Muscle of back (tissue), 11 donors: Measurements from ENCODE around the gene EEF2KMT. TPM values are rescaled to one million over a fixed set of nuclear protein-coding genes. Genes with fewer than 3 reads are reported as not detected.
"Not testable (repeated sequence)": the region's sequence is repeated elsewhere in the genome, so short reads cannot be mapped to it uniquely, and the experiment has no call there.

ENCODE experiments used
- DNase-seq, 3 donors: peaks; one replicate each; pipeline versions ENCODE4 v3.0.0 to v3.0.0-alpha.2; 2013
- polyA plus RNA-seq, 10 donors: library from polyadenylated mRNA; unstranded; fragments of 120-200 nt; gene quantifications; one replicate each; pipeline ENCODE4 v1.2.1, GENCODE V29; 2013; ENCODE audit not compliant: insufficient read length in 10 of 10

EEF2KMT gene
- polyA plus RNA-seq, 10 donors: 8.3 to 14.2 (median 10.4) TPM

DNA sequence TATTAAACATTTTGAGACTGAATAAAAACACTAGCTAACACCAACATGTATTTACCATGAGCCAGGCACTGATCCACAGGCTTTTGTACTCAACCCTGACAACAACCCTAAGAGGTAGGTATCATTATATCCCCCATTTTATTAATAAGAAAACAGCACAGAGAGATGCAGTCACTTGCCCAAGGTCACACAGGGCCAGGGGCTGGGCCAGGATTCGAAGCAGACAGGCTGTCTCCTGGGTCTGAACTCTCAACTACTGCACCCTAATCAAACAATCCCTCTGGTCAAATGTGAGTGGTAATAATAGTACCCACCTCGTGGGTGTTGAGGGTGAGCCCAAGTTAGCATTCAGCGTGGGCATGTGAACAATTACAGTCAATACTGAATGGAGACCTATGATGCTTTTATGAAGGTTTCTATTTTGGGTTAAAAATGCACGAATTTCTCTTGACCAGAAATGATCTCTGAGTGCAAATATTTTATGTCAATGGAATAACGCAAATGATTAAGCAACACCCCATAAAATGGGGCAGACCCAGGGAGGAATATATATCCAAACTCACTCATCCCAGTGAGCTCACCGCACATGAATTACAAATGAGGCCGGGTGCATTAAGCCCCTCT lies 1.0 kb downstream of the EEF2KMT start:
- DNase-seq: peak in 1 of 3 donors; percentile 7

DNA sequence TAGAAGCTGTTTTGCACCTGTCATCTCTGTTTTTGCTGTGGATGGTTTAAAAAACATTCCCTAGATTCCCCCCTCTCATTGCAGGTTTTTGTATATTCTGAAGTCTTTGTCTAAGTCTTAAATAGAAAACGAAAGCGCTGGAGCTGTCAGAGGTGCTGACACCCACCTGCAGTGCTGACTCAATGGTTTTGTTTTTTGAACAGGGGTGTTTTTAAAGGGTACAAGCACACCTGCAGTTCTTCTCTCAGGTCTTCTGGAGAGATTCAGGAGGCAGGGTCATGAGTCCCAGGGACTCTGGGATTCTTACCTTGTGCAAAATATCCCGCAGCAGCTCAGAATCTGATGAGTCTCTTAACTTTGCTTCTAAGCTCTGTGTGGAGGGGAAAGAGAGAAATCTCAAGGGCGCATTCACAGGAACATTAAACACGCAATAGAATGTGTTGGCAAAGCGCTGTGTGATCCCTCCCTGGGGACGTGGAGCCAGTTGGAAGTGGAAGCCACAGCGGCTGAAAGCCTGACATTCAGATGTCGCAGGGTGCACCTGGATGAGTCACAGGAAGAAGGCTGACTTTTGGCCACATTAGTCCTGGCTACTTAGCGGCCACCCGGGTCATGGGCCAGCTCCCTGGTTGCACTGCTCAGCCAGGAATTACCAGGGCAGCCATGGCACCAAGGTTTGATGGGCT lies 2.3 kb downstream of the EEF2KMT start:
- not testable (repeated sequence) for DNase-seq

DNA sequence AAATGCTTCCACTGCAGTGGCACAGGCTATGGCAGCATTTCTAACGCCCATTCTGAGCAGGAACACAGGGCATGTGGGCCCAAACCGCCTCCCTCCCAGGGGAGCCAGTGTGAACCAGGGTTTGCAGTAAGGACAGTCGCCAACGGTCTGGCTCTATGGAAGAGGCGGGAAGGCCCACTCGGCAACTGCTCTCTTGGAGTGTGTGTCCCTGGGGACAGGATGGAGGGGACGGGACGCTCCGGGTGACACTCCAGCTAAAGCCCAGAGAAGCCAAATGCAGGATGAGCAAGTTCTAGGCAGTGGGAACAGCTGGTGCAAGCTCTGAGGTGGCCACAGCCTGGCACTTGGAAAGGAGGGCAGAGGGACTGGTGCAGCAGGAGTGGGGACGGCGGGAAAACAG lies 3.8 kb downstream of the EEF2KMT start:
- not testable (repeated sequence) for DNase-seq

DNA sequence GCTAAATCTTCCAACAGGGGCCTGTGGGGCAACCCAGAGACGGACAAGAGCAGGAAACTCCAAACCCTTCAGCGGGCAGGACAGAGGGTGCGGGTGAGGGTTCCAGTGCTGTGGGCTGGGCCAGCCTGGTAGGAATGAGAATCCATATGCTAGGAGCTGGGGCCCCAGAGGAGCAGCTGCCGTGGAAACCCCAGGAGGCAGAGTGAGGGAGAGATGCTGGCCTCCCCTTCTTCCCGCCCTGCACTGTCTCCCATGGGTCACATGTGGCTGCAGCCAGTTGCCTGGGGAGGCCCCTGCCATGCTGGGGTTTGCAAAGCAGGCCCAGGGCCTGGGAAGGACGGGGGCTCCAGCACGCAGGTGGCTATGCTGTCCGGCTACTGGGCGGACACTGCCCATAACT lies 4.5 kb downstream of the EEF2KMT start:
- not testable (repeated sequence) for DNase-seq

DNA sequence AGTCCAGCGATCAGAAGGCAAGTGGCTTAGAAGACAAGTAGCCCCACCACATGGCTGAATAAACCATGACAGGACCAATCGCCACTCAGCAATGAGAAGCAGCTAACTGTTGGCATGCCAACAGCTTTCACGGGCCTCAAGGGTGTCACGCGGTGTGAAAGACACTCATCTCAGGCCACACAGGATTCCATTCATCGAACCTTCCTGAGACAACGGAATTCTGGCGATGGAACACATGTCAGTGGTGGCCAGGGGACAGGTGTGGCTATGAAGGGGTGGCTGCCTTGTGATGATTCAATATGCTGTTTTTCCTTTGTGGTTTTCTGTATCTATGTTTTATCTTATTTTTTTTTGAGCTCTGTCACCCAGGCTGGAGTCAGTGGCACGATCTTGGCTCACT lies 7.0 kb downstream of the EEF2KMT start:
- not testable (repeated sequence) for DNase-seq

DNA sequence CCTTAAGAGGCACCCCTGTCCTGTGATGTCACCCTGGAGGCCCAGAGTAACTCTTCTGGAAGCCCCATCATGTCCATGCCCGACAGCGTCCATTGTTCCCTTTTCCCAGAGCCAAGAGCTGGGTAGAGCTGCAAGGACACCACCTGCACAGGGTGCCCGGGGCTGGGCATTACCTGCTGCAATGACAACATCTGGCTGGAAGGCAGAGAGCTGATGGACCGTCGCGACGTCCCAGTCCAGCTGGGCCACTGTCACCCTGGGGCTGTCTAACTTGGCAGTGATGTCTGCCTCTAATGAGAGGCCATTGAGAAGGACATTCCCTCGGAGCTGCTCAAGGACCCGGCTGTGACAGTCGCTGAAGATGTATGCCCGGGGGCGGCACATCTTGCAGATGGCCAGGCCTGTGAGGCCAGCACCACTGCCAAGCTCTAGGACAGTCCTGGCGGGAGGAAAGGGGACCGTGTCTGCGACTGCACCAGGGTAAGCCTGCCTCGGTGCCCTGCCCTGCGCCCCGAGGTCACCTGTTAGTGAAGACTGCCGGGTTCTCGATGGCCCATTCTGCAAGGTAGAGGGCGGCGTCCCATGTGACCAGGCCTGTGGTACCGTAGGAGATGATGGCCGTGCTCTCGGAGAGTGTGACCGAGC lies 7.6 kb downstream of the EEF2KMT start:
- DNase-seq: not testable (repeated sequence)

DNA sequence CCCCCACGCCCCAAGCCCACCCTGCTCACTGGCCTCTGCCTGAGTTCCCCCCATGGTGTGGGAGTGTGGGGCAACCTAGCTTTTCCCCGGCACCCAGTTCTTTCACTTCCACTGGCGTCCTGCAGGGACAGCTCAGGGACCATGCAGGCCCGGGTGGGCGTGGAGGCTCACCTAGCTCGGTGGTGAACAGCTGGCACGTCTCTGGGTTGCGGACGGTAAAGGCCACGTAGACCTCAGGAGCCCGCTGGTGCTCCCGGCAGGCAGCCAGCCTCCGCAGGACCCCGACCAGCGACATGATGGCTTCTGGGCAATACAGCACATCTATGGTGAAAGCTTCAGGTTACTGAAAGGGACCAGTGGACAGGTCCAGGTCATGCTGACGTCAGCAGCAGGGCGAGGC lies 8.7 kb downstream of the EEF2KMT start:
- DNase-seq: not testable (repeated sequence)

DNA sequence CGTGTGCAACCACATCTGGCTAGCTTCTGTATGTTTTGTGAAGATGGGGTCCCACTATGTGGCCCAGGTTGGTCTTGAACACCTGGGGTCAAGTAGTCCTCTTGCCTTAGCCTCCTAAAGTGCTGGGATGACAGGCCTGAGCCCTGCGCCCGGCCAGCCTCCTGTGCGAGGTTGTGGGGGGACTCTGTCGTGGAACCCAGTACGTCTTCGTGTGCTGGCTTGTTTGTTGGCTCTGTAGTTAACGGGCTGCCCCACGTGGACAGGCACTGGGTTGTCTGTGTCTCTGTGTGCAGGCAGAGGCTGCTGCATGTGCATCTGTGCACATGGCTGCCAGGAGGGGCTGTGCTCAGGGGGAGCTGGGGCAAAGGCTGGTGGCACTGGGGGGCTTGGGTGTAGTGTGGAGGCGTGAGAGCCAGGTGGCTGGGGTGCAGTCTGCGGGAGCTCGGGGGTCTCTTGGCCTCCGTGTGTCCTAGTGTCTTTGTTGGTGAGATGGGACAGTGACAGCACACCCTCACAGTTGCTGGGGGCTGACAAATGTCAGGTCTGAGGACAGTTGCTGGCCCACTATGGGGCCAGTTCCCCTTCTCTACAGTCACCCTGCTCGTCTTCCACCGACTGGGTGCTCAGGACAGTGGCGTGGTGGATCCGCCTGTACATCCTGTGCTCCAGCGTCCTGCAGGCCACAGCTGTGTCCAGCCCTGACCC lies 9.4 kb downstream of the EEF2KMT start:
- not testable (repeated sequence) for DNase-seq

DNA sequence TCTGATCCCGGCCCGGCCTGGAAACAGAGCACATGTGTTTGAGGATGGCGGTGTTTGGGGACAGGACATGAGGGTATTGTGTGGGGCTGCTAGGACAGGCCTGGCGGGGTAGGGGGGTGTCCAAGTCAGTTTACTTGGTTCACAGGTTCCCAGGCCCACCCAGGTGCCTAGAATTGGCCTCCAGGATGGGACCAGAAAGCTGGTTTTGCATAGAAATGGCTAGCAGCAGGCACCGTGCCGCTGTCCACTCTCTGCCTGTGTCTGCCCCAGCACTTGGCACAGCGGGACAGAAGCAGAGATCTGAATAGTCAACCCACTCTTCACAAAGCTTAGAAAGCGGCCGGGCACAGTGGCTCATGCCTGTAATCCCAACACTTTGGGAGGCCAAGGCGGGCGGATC lies 11.9 kb downstream of the EEF2KMT start:
- DNase-seq: not testable (repeated sequence)

DNA sequence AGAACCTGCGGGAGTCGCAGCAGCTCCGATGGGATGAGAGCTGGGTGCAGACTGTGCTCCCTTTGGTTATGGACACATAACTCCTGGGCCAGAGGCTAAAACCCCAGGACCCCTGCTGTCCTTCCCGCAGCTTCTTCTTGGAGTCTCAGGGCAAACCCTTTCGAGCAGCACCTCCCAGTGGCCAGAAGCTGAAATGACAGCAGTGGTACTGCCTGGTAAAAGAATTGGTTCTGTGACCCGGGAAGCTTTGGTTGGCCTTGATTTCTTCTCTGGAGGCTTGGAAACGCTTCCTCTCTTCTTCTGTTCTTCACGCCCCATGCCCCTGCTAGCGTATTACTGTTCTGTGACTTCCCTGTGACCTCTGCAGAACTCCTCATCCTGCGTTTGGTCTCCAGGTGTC lies 12.8 kb downstream of the EEF2KMT start:
- peak in 2 of 3 donors; percentile 7 to 23 for DNase-seq

DNA sequence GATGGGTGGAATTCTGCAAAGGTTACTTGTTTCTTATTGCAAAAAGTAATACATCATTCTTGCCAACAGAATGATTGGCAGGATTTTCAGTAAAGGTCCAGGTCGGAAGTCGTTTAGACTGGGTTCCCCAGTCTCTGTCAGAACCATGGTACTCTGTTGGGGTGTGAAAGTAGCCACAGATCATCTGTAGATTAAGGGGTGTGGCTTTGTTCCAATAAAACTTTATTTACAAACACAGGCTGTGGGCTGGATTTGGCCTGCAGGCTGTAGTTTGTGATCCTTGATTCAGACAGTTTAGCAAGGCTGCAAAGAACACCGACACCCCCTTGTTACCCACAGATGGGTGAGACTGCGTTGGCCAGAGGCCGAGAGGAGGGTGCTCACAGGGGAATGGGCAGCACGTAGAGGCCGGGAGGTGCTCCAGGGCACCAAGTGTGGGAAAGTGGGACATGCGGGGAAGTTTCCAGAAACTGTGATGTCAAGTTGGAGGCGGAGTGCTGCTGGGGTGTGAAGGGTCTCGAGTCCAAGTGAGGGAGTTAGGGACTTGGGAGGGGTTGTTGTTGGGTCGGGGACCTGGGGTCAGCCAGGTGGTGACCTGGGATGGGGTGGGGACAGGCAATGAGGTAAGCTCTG lies 13.4 kb downstream of the EEF2KMT start:
- DNase-seq: not testable (repeated sequence)

DNA sequence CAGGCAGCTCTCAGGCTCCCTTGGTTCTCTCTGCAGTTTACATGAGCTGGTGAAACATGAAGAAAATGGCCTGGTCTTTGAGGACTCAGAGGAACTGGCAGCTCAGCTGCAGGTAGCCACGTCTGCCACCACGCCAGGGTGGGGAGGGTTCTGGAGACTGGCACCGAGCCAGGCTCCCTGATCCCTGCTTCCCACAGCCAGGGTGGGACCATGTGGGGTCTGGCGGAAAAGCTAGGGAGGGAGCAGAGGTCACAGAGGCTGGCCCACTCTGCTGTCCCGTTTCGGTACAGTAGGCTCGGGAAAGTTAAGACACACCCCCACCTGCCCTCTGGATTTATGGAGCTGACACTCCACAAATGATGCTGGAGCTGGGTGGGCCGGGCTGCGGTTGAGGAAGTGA lies 13.9 kb downstream of the EEF2KMT start:
- not testable (repeated sequence) for DNase-seq

DNA sequence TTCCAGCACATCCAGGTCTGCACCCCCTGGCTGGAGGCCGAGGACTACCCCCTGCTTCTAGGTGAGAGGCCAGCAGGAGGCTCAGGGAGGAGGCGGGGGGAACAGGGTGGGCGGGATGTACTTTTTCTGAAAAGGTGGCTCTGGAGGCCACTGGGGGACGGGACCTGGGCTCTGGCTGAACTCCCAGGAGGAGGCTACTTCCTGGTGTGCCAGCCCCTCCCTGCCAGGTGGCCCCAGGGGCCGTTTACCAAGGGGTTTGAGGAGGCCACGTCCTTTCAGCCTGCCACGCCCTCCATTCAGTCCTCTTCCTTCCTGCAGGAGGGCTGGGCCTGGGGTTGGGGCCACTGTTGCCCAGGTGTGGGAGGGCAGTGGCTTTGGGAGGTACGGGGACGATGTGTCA lies 16.6 kb downstream of the EEF2KMT start:
- DNase-seq: not testable (repeated sequence)

DNA sequence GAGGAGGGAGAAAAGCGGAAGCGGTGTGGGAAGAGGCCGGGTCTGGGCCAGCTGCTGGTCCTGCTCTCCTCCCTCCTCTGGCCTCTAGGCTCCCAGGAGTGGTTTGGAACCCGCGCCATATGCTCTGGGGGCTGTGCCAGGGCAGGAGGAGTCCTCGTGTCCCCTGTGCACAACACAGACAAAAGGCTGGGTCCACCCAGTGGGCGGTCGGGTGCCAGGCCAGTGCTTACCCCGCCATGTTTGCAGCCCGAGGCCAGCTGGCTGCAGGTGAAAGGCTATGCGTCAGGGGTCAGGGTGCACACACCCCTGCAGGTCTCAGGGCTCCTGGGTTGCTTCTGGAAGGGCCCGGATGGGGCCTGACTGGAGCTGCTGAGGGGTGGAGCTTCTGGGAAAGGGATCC lies 17.1 kb downstream of the EEF2KMT start:
- DNase-seq: not testable (repeated sequence)

DNA sequence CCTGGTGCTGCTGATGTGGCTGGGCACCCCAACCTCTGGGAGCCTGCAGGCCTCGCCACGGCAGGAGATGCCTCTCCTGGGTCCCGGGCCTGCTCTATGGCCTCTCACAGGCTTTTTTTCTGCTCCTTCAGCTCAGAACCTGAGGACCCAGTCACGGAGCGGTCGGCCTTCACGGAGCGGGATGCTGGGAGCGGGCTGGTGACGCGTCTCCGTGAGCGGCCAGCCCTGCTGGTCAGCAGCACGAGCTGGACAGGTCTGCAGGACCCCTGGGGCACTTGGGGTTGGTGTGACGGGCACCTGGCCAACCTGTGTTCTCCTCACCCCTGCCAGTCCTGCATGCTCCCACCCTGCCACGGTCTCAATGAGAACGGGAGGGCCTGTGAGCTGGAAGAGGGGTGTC lies 19.0 kb downstream of the EEF2KMT start:
- DNase-seq: no peak

DNA sequence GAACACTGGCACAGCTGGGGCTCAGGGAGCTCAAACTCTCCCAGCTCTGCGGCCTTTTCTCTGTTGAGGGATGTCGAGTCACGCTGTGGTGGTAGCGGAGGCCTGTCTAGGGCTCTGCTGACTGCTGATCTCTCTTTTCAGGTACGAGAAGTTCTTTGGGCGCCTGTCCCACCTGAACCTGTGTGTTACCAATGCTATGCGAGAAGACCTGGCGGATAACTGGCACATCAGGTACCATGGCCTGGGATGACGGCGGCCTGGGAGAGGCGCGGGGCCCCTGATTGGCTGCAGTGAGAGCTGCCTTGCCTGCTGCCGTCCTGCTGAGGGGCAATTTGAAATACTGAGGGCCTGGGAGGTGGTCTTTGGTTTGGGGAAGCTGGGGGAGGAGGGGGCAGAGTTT lies 20.3 kb downstream of the EEF2KMT start:
- no peak for DNase-seq

DNA sequence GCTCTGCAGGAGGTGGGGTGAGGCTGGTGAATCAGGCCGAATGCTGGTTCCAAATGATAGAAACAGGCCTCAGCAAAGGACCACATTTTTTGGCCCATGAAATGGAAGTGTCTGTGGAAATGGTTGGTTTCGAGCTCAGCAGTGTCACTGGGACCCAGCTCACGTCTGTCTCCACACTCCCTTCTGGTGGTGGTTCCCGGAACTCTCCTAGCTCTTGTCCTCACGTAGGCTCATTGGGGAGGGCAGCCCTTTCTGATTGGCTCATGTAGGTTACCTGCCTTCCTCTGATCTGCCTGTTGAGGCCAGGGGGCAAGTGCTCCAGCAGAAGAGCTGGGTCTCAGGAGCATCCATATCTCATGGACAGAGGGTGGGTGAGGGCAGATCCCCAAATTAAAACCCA lies 22.0 kb downstream of the EEF2KMT start:
- DNase-seq: no peak

DNA sequence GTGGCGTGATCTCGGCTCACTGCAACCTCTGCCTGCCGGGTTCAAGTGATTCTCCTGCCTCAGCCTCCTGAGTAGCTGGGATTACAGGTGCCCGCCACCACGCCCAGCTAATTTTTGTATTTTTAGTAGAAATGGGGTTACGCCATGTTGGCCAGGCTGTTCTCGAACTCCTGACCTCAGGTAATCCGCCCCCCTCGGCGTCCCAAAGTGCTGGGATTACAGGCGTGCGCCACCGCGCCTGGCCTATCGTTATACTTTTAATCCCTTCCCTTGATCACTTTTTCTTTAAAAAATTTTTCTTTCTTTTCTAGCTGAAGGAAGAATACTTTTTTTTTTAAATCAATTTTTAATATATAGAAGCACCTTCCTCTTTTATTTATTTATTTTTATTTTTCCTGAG lies 23.8 kb downstream of the EEF2KMT start:
- not testable (repeated sequence) for DNase-seq

DNA sequence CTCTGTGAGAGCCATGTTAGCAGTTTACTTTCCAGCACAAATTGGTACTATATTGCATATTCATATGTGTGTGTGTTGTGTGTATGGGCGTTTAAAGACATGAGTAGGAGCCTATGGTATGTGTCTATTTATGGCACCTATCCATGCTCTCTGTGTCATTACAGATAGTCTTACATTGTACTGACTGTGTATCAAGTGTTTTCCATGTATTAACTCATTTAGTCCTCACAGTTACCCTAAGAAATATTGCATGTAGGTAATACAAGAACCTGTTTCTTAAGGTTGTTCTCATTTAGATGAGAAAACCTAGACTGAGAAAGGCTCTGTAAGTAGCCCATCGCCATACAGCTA lies 24.3 kb downstream of the EEF2KMT start:
- no peak for DNase-seq

DNA sequence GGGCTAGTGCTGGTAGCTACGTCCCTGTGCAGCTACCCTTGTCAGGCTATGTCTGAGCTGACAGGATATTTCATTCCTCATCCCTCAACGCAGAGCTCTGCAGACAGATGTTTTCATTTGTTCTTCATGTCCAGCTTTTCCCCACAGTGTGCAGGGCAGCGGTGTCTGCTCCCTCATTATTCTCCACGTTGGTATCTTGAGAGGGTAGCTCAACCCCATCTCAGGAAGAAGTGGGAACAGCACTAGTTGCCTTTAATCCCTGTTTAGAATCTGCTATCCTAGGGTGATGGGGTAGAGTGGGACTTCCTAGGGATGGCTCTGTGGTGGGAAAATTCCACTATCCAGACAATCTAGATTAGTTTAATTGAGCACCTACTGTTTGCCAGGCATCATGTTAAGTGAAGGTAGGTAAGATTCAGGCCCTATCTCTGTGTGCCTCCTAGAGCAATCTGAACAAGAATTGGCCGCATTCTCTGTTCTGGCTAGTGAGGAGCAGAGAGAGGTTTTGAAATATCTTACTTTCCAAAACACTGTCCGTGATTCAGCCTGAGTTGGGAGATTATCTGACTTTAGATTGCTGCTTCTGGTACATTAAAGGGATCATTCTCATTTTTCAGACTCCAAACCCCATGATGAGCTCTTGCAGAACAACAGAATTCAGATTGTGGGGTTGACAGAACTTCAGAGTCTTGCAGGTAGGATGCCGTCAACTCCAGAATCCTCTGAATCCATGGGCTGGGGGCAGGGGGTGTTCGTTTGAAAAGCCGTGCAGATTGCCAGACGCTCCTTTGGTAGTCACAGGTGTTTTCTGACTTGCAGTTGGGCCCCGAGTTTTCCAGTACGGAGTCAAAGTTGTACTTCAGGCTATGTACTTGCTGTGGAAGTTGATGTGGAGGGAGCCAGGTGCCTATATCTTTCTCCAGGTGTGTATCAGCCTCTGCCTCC lies 25.0 kb downstream of the EEF2KMT start:
- no peak for DNase-seq
